HepG2 (cell line): Measurements from ENCODE around the gene PFN1. TPM values are rescaled to one million over a fixed set of nuclear protein-coding genes. Genes with fewer than 3 reads are reported as not detected.

Experiments used
- ARHGAP35 ChIP-seq: sonication (generic); formaldehyde crosslinking; IDR thresholded peaks from 2 replicates; pipeline ENCODE4 v1.9.0; 2022; ENCODE audit warnings: mild to moderate bottlenecking, inconsistent platforms, moderate library complexity, missing genetic modification reagents, borderline replicate concordance
- CBX1 ChIP-seq: IDR thresholded peaks from one replicate; pipeline ENCODE4 v1.6.1; 2016; ENCODE audit warnings: antibody characterized with exemption, low read depth
- CBX5 ChIP-seq: sonication (generic); formaldehyde crosslinking; IDR thresholded peaks from 2 replicates; pipeline ENCODE4 v1.4.0; 2020; ENCODE audit warnings: missing genetic modification reagents, borderline replicate concordance
- EP300 ChIP-seq, 3 experiments: sonication (generic) in 1 of 3; formaldehyde crosslinking in 1 of 3; IDR thresholded peaks; 2 replicates each; pipeline versions ENCODE4 v1.5.1 to v1.6.1; 2011 to 2020; ENCODE audit warnings: low read depth in 2 of 3, low read length in 2 of 3, borderline replicate concordance in 1 of 3, improper control_type of control experiment in 1 of 3, mild to moderate bottlenecking in 1 of 3, missing genetic modification reagents in 1 of 3, moderate library complexity in 1 of 3
- GTF2F1 ChIP-seq: fragments of 150-350 bp; IDR thresholded peaks from 2 replicates; pipeline ENCODE4 v1.6.1; 2014; ENCODE audit warnings: low read length
- LCORL ChIP-seq, 2 experiments: fragments of 450-650 bp in 1 of 2; sonication (generic) in 1 of 2; formaldehyde crosslinking in 1 of 2; IDR thresholded peaks; 2 replicates each; pipeline versions ENCODE4 v1.5.0 to v1.6.1; 2017 to 2020; ENCODE audit warnings: antibody characterized with exemption in 1 of 2, missing genetic modification reagents in 1 of 2
- PAX8 ChIP-seq: sonication (generic); formaldehyde crosslinking; IDR thresholded peaks from 2 replicates; pipeline ENCODE4 v1.8.0; 2022; ENCODE audit warnings: mild to moderate bottlenecking, missing genetic modification reagents, borderline replicate concordance
- PHF5A ChIP-seq: IDR thresholded peaks from one replicate; pipeline ENCODE4 v1.6.1; 2018; ENCODE audit warnings: low read depth, missing genetic modification reagents; ENCODE audit not compliant: unreplicated experiment
- POGZ ChIP-seq: sonication (generic); formaldehyde crosslinking; IDR thresholded peaks from 2 replicates; pipeline ENCODE4 v1.4.0; 2020; ENCODE audit warnings: mild to moderate bottlenecking, missing genetic modification reagents
- POLR2A ChIP-seq, 2 experiments: IDR thresholded peaks; 2 replicates each; pipeline ENCODE4 v1.6.1; 2011; ENCODE audit warnings: low read depth in 2 of 2, low read length in 2 of 2, mild to moderate bottlenecking in 1 of 2, moderate library complexity in 1 of 2; ENCODE audit not compliant: insufficient read depth in 1 of 2
- PTBP1 ChIP-seq: fragments of 200-400 bp; formaldehyde crosslinking; IDR thresholded peaks from 2 replicates; pipeline ENCODE4 v1.6.1; 2018; ENCODE audit warnings: low read length, low read depth; ENCODE audit not compliant: poor library complexity, severe bottlenecking
- SAFB2 ChIP-seq: sonication (generic); formaldehyde crosslinking; IDR thresholded peaks from 2 replicates; pipeline ENCODE4 v1.5.1; 2020; ENCODE audit warnings: missing genetic modification reagents, low read depth, mild to moderate bottlenecking, borderline replicate concordance
- SYNCRIP ChIP-seq: fragments of 200-400 bp; formaldehyde crosslinking; IDR thresholded peaks from 2 replicates; pipeline ENCODE4 v1.6.1; 2018; ENCODE audit warnings: mild to moderate bottlenecking, low read depth, low read length; ENCODE audit not compliant: insufficient read depth
- ZNF234 ChIP-seq: sonication (generic); formaldehyde crosslinking; conservative IDR thresholded peaks from 2 replicates; pipeline ENCODE4 v1.5.1; 2020; ENCODE audit warnings: mild to moderate bottlenecking, missing genetic modification reagents
- ZNF367 ChIP-seq: sonication (generic); formaldehyde crosslinking; IDR thresholded peaks from 2 replicates; pipeline ENCODE4 v1.4.0; 2020; ENCODE audit warnings: missing genetic modification reagents, borderline replicate concordance
- ZNF605 ChIP-seq: sonication (generic); formaldehyde crosslinking; IDR thresholded peaks from 2 replicates; pipeline ENCODE4 v1.8.0; 2022; ENCODE audit warnings: mild to moderate bottlenecking, missing genetic modification reagents
- ZNF7 ChIP-seq: IDR thresholded peaks from 2 replicates; pipeline ENCODE4 v1.6.1; 2016; ENCODE audit warnings: missing biosample characterization, missing genetic modification reagents
- ZNF780A ChIP-seq: sonication (generic); formaldehyde crosslinking; IDR thresholded peaks from 2 replicates; pipeline ENCODE4 v1.8.0; 2022; ENCODE audit warnings: mild to moderate bottlenecking, missing genetic modification reagents, moderate library complexity
- ZNF883 ChIP-seq: sonication (generic); formaldehyde crosslinking; IDR thresholded peaks from 2 replicates; pipeline ENCODE4 v1.5.1; 2020; ENCODE audit warnings: mild to moderate bottlenecking, missing genetic modification reagents; ENCODE audit errors: not compliant biosample characterization
- ZSCAN29 ChIP-seq: sonication (generic); formaldehyde crosslinking; conservative IDR thresholded peaks from 2 replicates; pipeline ENCODE4 v1.4.0; 2020; ENCODE audit warnings: mild to moderate bottlenecking, missing genetic modification reagents
- ZSCAN31 ChIP-seq: sonication (generic); formaldehyde crosslinking; IDR thresholded peaks from 2 replicates; pipeline ENCODE4 v1.5.0; 2020; ENCODE audit warnings: low read depth, mild to moderate bottlenecking, missing genetic modification reagents
- polyA plus RNA-seq, 8 experiments: library from polyadenylated mRNA; depleted of rRNA in 3 of 8; stranded (reverse) in 7 of 8; unstranded in 1 of 8; fragments of >200 nt; fragmentation: Illumina TruSeq in 4 of 8; extraction: Trizol in 4 of 8; gene quantifications; 2 replicates each; pipeline versions ENCODE4 v1.2.1 to v1.2.3, GENCODE V29; 2011 to 2016; ENCODE audit warnings: low read depth in 4 of 8, missing spikeins in 1 of 8, mixed read lengths in 1 of 8; ENCODE audit not compliant: insufficient read depth in 1 of 8
- total RNA-seq, 5 experiments: library from RNA; depleted of rRNA; stranded (reverse); fragments of >200 nt; fragmentation: Illumina TruSeq; extraction: Trizol; gene quantifications; 2 replicates each; pipeline ENCODE4 v1.2.3, GENCODE V29; 2016; ENCODE audit warnings: low read depth in 1 of 5
- TF ChIP-seq, protein P1 (sequence below): sonication (generic); IDR thresholded peaks from 2 replicates; pipeline ENCODE4 v1.6.1; 2016; ENCODE audit warnings: low read depth, borderline replicate concordance
- TF ChIP-seq, protein P2 (sequence below): sonication (generic); formaldehyde crosslinking; IDR thresholded peaks from 2 replicates; pipeline ENCODE4 v1.5.0; 2020; ENCODE audit warnings: mild to moderate bottlenecking, missing genetic modification reagents
- TF ChIP-seq, protein P3 (sequence below): sonication (generic); formaldehyde crosslinking; IDR thresholded peaks from 2 replicates; pipeline ENCODE4 v1.5.1; 2020; ENCODE audit warnings: missing genetic modification reagents, mild to moderate bottlenecking, borderline replicate concordance

The PFN1 gene
- total and polyA plus RNA-seq, 2 of the 13 experiments (the other 11 are each of a cell fraction or from before 2014, with no cell fraction given): 494 to 613 TPM

- TF ChIP-seq ZNF883 (peak; percentile 0), SYNCRIP (no peak), CBX5 (no peak), LCORL (IDR thresholded peaks at IDR 0.05) (no peak), LCORL (CRISPR knock-in tag; IDR thresholded peaks at IDR 0.05) (no peak), PHF5A (CRISPR knock-in tag) (no peak), ARHGAP35 (CRISPR knock-in tag) (no peak), ZNF7 (no peak), PAX8 (CRISPR knock-in tag) (no peak), ZSCAN31 (CRISPR knock-in tag) (0 out of 2 replicates have a peak, but pooled peaks have one; percentile 21), EP300 (IDR thresholded peaks at IDR 0.05; ENCODE audit: low read depth in 2 of 2, low read length in 2 of 2) (no peak), EP300 (CRISPR knock-in tag; IDR thresholded peaks at IDR 0.05; ENCODE audit: borderline replicate concordance) (no peak), PTBP1 (no peak), SAFB2 (CRISPR knock-in tag) (no peak), POGZ (CRISPR knock-in tag) (no peak; the same call in 1 of the 2 replicates), CBX1 (peak; percentile 5), ZSCAN29 (CRISPR knock-in tag) (no peak), POLR2A (IDR thresholded peaks at IDR 0.05; ENCODE audit: insufficient read depth in 1 of 2, low read depth in 2 of 2, low read length in 2 of 2) (0 out of 4 replicates have a peak, but pooled peaks of 1 of the 2 experiments have one; percentile 57), ZNF780A (CRISPR knock-in tag) (no peak), ZNF367 (CRISPR knock-in tag) (no peak), GTF2F1 (no peak), ZNF605 (CRISPR knock-in tag) (no peak), ZNF234 (CRISPR knock-in tag) (no peak)
- TF ChIP-seq, protein P1, sequence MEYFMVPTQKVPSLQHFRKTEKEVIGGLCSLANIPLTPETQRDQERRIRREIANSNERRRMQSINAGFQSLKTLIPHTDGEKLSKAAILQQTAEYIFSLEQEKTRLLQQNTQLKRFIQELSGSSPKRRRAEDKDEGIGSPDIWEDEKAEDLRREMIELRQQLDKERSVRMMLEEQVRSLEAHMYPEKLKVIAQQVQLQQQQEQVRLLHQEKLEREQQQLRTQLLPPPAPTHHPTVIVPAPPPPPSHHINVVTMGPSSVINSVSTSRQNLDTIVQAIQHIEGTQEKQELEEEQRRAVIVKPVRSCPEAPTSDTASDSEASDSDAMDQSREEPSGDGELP: no peak
- TF ChIP-seq, protein P2, sequence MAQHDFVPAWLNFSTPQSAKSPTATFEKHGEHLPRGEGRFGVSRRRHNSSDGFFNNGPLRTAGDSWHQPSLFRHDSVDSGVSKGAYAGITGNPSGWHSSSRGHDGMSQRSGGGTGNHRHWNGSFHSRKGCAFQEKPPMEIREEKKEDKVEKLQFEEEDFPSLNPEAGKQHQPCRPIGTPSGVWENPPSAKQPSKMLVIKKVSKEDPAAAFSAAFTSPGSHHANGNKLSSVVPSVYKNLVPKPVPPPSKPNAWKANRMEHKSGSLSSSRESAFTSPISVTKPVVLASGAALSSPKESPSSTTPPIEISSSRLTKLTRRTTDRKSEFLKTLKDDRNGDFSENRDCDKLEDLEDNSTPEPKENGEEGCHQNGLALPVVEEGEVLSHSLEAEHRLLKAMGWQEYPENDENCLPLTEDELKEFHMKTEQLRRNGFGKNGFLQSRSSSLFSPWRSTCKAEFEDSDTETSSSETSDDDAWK (CRISPR knock-in tag): no peak
- TF ChIP-seq, protein P3, sequence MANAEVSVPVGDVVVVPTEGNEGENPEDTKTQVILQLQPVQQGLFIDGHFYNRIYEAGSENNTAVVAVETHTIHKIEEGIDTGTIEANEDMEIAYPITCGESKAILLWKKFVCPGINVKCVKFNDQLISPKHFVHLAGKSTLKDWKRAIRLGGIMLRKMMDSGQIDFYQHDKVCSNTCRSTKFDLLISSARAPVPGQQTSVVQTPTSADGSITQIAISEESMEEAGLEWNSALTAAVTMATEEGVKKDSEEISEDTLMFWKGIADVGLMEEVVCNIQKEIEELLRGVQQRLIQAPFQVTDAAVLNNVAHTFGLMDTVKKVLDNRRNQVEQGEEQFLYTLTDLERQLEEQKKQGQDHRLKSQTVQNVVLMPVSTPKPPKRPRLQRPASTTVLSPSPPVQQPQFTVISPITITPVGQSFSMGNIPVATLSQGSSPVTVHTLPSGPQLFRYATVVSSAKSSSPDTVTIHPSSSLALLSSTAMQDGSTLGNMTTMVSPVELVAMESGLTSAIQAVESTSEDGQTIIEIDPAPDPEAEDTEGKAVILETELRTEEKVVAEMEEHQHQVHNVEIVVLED (CRISPR knock-in tag): peak; percentile 0; the same call in 1 of the 2 replicates
These were observed 39.6 kb upstream of the PFN1 start (continued) for GRCh38 chr17:4987767-4988567.
